ENCODE results near the gene PRLR. TPM values are rescaled to one million over a fixed set of nuclear protein-coding genes. Genes with fewer than 3 reads are reported as not detected.

Gene PRLR
- total RNA-seq, 2 donors from 2014 or later, result 4.1 to 6.5 TPM

GRCh38 chr5:35047785-35048404 lies 182.4 kb downstream of the PRLR start, which contains the start of gene AGXT2:
Gene AGXT2, minus strand, starts transcription at chr5:35047949. Its CDS starts 57 bp downstream, at chr5:35047892.
- H3K9ac ChIP-seq (ENCODE audit: extremely low read depth, low read length, poor library complexity, severe bottlenecking), result no peak within 1 kb of the TSS
- no peaks in the 10 kb centered on the region for H3K36me3 Mint-ChIP-seq (ENCODE audit: low read depth)
- no peaks in the 10 kb centered on the region for H3K27me3 ChIP-seq (ENCODE audit: control insufficient read depth, insufficient read depth, low read length, poor library complexity, severe bottlenecking)
- H3K27ac ChIP-seq (ENCODE audit: low read depth, low read length), result no peak within 1 kb of the TSS
- H3K4me1 Mint-ChIP-seq, result peaks cover 5% of the 10 kb centered on the region
- H3K4me3 ChIP-seq (ENCODE audit: low read length), result no peak within 1 kb of the TSS
- no peaks in the 10 kb centered on the region for H3K27me3 Mint-ChIP-seq (ENCODE audit: insufficient read depth)
- no peaks in the 10 kb centered on the region for H3K36me3 ChIP-seq (ENCODE audit: control insufficient read depth, insufficient read depth, low read length)
- peaks cover 3% of the 10 kb centered on the region for H3K4me1 ChIP-seq (ENCODE audit: control insufficient read depth, insufficient read depth, low read length)
- no peaks in the 10 kb centered on the region for H3K9me3 Mint-ChIP-seq
- TF ChIP-seq CTCF (conservative IDR thresholded peaks at IDR 0.05), result no peak
- H3K4me3 Mint-ChIP-seq, result no peak within 1 kb of the TSS
- WGBS, 2 experiments (ENCODE audit: insufficient coverage in 1 of 2, insufficient read length in 1 of 2), result 89 to 92% methylated on average over 5 to 8 of the region's 8 CpGs
- no peak within 1 kb of the TSS for H3K27ac Mint-ChIP-seq
- no peak for DNase-seq
- no peaks in the 10 kb centered on the region for H3K9me3 ChIP-seq (ENCODE audit: control insufficient read depth, low read length)

GRCh38 chr5:35046774-35047173 lies 183.5 kb downstream of the PRLR start:
- Mint-ChIP-seq H3K4me1 (peaks cover 5% of the 10 kb centered on the region), H3K27ac (no peak overlapping the region), H3K4me3 (no peak overlapping the region), H3K27me3 (ENCODE audit: insufficient read depth) (no peaks in the 10 kb centered on the region), H3K9me3 (no peaks in the 10 kb centered on the region), H3K36me3 (ENCODE audit: low read depth) (no peaks in the 10 kb centered on the region)
- no peak overlapping the region for H3K4me3 ChIP-seq (ENCODE audit: low read length)
- H3K27ac ChIP-seq (ENCODE audit: low read depth, low read length), result no peak overlapping the region
- TF ChIP-seq CTCF (conservative IDR thresholded peaks at IDR 0.05), result no peak
- no peaks in the 10 kb centered on the region for H3K9me3 ChIP-seq (ENCODE audit: control insufficient read depth, low read length)
- H3K4me1 ChIP-seq (ENCODE audit: control insufficient read depth, insufficient read depth, low read length), result peaks cover 3% of the 10 kb centered on the region
- H3K9ac ChIP-seq (ENCODE audit: extremely low read depth, low read length, poor library complexity, severe bottlenecking), result no peak overlapping the region
- 96 to 100% methylated on average over 3 to 4 of the region's 4 CpGs for WGBS, 2 experiments (ENCODE audit: insufficient coverage in 1 of 2, insufficient read length in 1 of 2)
- H3K36me3 ChIP-seq (ENCODE audit: control insufficient read depth, insufficient read depth, low read length), result no peaks in the 10 kb centered on the region
- no peaks in the 10 kb centered on the region for H3K27me3 ChIP-seq (ENCODE audit: control insufficient read depth, insufficient read depth, low read length, poor library complexity, severe bottlenecking)
- DNase-seq, result no peak

GRCh38 chr5:35045280-35045679 lies 185.0 kb downstream of the PRLR start:
- Mint-ChIP-seq H3K4me3 (no peak overlapping the region), H3K36me3 (ENCODE audit: low read depth) (no peaks in the 10 kb centered on the region), H3K9me3 (no peaks in the 10 kb centered on the region), H3K27ac (no peak overlapping the region), H3K4me1 (peaks cover 3% of the 10 kb centered on the region), H3K27me3 (ENCODE audit: insufficient read depth) (no peaks in the 10 kb centered on the region)
- H3K9me3 ChIP-seq (ENCODE audit: control insufficient read depth, low read length), result no peaks in the 10 kb centered on the region
- peaks cover 3% of the 10 kb centered on the region for H3K4me1 ChIP-seq (ENCODE audit: control insufficient read depth, insufficient read depth, low read length)
- H3K36me3 ChIP-seq (ENCODE audit: control insufficient read depth, insufficient read depth, low read length), result no peaks in the 10 kb centered on the region
- no peak for TF ChIP-seq CTCF (conservative IDR thresholded peaks at IDR 0.05)
- no peak overlapping the region for H3K4me3 ChIP-seq (ENCODE audit: low read length)
- H3K9ac ChIP-seq (ENCODE audit: extremely low read depth, low read length, poor library complexity, severe bottlenecking), result no peak overlapping the region
- DNase-seq, result no peak
- H3K27ac ChIP-seq (ENCODE audit: low read depth, low read length), result no peak overlapping the region
- WGBS, 2 experiments (ENCODE audit: insufficient coverage in 1 of 2, insufficient read length in 1 of 2), result 73% methylated on average over 1 of the region's 1 CpG; no CpG with 5 or more reads in 1 of the 2 experiments
- no peaks in the 10 kb centered on the region for H3K27me3 ChIP-seq (ENCODE audit: control insufficient read depth, insufficient read depth, low read length, poor library complexity, severe bottlenecking)

Measured in endodermal cell (in vitro differentiated cells).